ENCODE results near the gene CREB3L2. TPM values are rescaled to one million over a fixed set of nuclear protein-coding genes. Genes with fewer than 3 reads are reported as not detected.
A peak's percentile ranks its signal among the peaks of the same experiment; 100 is the strongest.
"Not testable (repeated sequence)": the region's sequence is repeated elsewhere in the genome, so short reads cannot be mapped to it uniquely, and the experiment has no call there.

Gene CREB3L2, protein sequence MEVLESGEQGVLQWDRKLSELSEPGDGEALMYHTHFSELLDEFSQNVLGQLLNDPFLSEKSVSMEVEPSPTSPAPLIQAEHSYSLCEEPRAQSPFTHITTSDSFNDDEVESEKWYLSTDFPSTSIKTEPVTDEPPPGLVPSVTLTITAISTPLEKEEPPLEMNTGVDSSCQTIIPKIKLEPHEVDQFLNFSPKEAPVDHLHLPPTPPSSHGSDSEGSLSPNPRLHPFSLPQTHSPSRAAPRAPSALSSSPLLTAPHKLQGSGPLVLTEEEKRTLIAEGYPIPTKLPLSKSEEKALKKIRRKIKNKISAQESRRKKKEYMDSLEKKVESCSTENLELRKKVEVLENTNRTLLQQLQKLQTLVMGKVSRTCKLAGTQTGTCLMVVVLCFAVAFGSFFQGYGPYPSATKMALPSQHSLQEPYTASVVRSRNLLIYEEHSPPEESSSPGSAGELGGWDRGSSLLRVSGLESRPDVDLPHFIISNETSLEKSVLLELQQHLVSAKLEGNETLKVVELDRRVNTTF
- polyA plus RNA-seq (2012; ENCODE audit: insufficient read depth, insufficient read length, low read depth), result 9.6 TPM

DNA sequence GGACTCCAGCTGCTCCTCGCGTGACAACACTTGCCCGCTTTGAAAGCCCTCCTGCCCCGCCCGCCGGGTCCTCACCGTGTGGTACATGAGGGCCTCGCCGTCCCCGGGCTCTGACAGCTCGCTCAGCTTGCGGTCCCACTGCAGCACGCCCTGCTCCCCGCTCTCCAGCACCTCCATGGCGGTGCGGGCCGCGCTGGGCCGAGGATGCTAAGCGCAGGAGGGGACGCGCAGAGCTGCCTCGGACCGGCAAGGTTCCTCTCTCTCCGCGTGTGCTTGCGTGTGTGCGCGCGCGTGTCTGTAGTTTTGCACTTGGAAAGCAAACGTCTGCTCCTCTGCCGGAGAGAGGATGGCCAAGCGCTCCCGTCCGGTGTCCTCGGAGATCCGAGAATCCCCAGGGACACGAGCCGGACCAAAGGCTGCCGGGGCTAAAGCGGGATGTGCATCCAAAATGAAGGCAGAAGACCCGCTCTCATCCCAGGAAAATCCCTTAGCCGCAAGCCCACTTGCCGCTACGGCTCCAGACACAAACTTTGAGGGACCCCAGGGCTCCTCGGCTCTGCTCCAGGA, at the start of gene CREB3L2:
Gene CREB3L2, minus strand, starts transcription at position 558 of the 567 bp plus-strand sequence. Its CDS starts 381 bp downstream, at position 177.
- Histone ChIP-seq H3K27me3 (no peaks in the 10 kb centered on the region), H3K9me3 (no peaks in the 10 kb centered on the region), H3K36me3 (no peaks in the 10 kb centered on the region; the same call in 1 of the 2 replicates), H3K4me3 (ENCODE audit: low read depth, low read length) (peak within 1 kb of the TSS; percentile 91), H3K4me1 (peaks cover 8% of the 10 kb centered on the region)
- DNase-seq, result peak; percentile 78
- TF ChIP-seq, protein P1, sequence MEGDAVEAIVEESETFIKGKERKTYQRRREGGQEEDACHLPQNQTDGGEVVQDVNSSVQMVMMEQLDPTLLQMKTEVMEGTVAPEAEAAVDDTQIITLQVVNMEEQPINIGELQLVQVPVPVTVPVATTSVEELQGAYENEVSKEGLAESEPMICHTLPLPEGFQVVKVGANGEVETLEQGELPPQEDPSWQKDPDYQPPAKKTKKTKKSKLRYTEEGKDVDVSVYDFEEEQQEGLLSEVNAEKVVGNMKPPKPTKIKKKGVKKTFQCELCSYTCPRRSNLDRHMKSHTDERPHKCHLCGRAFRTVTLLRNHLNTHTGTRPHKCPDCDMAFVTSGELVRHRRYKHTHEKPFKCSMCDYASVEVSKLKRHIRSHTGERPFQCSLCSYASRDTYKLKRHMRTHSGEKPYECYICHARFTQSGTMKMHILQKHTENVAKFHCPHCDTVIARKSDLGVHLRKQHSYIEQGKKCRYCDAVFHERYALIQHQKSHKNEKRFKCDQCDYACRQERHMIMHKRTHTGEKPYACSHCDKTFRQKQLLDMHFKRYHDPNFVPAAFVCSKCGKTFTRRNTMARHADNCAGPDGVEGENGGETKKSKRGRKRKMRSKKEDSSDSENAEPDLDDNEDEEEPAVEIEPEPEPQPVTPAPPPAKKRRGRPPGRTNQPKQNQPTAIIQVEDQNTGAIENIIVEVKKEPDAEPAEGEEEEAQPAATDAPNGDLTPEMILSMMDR (IDR thresholded peaks at IDR 0.05; ENCODE audit: low read depth, low read length), result no peak

DNA sequence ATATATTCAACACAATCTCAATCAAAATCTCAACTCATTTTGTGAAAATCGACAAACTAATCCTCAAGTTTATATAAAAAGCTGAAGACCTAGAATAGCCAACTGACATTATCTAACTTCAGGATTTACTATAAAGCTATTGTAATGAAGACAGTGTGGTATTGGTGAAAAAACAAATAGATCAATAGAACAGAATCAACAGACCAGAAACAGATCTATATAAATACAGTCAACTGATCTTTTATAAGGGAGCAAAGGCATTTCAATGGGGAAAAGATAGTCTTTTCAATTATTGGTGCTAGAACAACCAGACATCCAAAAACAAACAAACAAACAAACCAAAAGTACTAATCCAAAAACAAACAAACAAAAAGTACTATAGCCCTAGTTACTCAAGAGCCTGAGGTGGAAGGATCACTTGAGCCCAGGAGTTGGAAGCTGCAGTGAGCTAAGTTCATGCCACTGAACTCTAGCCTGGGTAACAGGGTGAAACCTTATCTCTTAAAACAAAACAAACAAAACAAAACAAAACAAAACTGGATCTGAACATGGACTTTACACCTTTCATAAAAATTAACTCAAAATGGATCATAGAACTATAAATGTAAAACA, 47.7 kb upstream of the CREB3L2 start:
- Histone ChIP-seq H3K27me3 (no peaks in the 10 kb centered on the region), H3K36me3 (no peaks in the 10 kb centered on the region), H3K4me3 (ENCODE audit: low read depth, low read length) (no peak overlapping the region), H3K9me3 (no peaks in the 10 kb centered on the region; the same call in 1 of the 2 replicates), H3K4me1 (no peaks in the 10 kb centered on the region)
- TF ChIP-seq, protein P1 (IDR thresholded peaks at IDR 0.05; ENCODE audit: low read depth, low read length), result no peak
- no peak for DNase-seq

DNA sequence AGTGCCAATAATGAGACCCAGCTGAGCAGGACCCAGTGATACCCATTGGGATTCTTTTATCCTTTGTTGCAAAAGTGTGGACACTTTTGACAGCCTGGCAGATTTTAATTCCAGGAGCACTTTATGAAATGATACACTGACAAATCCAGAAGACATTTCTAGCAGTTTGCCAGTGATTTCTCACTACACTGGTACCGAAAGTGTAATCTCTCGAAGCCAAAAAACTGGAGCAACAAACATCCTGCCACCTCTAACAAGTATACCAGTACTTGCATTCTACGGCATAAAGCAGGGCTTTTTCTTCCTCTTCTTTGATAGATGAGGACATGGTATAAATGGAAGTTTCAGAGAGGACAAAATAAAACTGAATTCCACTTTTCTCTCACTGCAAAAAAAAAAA, 46.0 kb upstream of the CREB3L2 start:
- Histone ChIP-seq H3K27me3 (no peaks in the 10 kb centered on the region), H3K4me3 (ENCODE audit: low read depth, low read length) (no peak overlapping the region), H3K9me3 (no peaks in the 10 kb centered on the region; the same call in 1 of the 2 replicates), H3K4me1 (no peaks in the 10 kb centered on the region), H3K36me3 (no peaks in the 10 kb centered on the region)
- no peak for DNase-seq
- TF ChIP-seq, protein P1 (IDR thresholded peaks at IDR 0.05; ENCODE audit: low read depth, low read length), result no peak

DNA sequence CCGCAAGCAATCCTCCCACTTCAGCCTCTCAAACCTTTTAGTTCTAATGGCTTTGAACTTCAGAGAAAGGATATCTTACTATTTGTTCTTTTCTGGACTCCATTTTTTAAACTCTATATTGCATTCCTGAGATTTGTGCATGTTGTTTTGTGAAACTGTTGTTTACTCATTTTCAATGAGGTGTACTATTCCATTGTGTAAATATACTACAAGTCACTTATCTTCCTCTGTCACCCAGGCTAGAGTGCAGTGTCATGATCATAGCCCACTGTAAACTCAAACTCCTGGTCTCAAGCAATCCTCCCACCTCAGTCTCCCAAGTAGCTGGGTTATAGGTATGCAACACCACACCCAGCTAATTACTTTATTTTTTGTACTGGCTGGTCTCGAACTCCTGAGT, 43.0 kb upstream of the CREB3L2 start:
- H3K9me3 ChIP-seq, result no peaks in the 10 kb centered on the region
- TF ChIP-seq, protein P1 (IDR thresholded peaks at IDR 0.05; ENCODE audit: low read depth, low read length), result no peak
- H3K4me3 ChIP-seq (ENCODE audit: low read depth, low read length), result no peak overlapping the region
- H3K36me3 ChIP-seq, result no peaks in the 10 kb centered on the region
- no peak for DNase-seq
- no peaks in the 10 kb centered on the region for H3K4me1 ChIP-seq
- no peaks in the 10 kb centered on the region for H3K27me3 ChIP-seq

DNA sequence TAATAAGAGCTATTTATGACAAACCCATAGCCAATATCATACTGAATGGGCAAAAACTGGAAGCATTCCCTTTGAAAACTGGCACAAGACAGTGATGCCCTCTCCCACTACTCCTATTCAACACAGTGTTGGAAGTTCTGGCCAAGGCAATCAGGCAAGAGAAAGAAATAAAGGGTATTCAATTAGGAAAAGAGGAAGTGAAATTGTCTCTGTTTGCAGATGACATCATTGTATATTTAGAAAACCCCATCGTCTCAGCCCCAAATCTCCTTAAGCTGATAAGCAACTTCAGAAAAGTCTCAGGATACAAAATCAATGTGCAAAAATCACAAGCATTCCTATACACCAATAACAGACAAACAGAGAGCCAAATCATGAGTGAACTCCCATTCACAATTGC, 38.2 kb upstream of the CREB3L2 start:
- not testable (repeated sequence) for H3K9me3 ChIP-seq; H3K4me1 ChIP-seq; H3K36me3 ChIP-seq; H3K4me3 ChIP-seq (ENCODE audit: low read depth, low read length); H3K27me3 ChIP-seq; DNase-seq

DNA sequence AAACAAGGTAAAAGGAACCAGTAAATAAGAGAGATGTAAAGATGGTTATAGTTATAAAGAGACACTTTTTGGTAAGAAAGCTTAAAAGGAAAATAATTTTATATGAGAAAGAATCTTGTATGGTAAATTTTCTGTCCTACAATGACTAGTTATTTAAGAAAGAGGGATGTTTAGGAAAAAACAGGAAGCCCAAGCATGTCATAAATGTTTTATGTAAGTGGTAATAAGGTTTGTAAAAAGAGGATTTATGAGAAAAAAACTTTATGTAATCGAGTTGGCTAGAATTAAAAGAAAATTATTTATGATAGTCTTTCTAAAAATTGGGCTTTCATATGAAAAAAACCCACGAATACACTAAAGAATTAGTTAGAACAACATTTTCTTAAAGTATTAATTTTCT, 34.2 kb upstream of the CREB3L2 start:
- Histone ChIP-seq H3K4me3 (ENCODE audit: low read depth, low read length) (no peak overlapping the region), H3K9me3 (no peaks in the 10 kb centered on the region; the same call in 1 of the 2 replicates), H3K4me1 (no peaks in the 10 kb centered on the region), H3K27me3 (no peaks in the 10 kb centered on the region), H3K36me3 (no peaks in the 10 kb centered on the region)
- TF ChIP-seq, protein P1 (IDR thresholded peaks at IDR 0.05; ENCODE audit: low read depth, low read length), result no peak
- no peak for DNase-seq
